CD4-positive, alpha-beta T cell (primary cell): Measurements from ENCODE around the gene USP35. TPM values are rescaled to one million over a fixed set of nuclear protein-coding genes. Genes with fewer than 3 reads are reported as not detected.

Experiments
- ATAC-seq: fragments of 200-7000 bp; cut with Tn5 transposase; one replicate; pipeline ENCODE4 v1.10.0; 2022; ENCODE audit warnings: mild to moderate bottlenecking; ENCODE audit not compliant: poor library complexity
- CTCF ChIA-PET: fragments of 350-600 bp; sonication (Branson Sonifier 250); formaldehyde crosslinking; loops from one replicate; lab custom pipeline; 2021; ENCODE audit warnings: antibody characterized with exemption, inconsistent platforms; lab: Charles Lee
- POLR2A ChIA-PET: fragments of 350-600 bp; sonication (Branson Sonifier 250); formaldehyde crosslinking; loops from one replicate; lab custom pipeline; 2021; ENCODE audit warnings: antibody characterized with exemption, inconsistent platforms; lab: Charles Lee
- DNase-seq, 14 experiments: peaks; one replicate each; pipeline ENCODE4 v3.0.0-alpha.2; 2013 to 2020; ENCODE audit warnings: mixed read lengths in 2 of 14
- H3K27ac ChIP-seq, 2 donors: one replicate each; pipeline versions ENCODE4 v1.5.1 to v1.7.0; 2013; ENCODE audit warnings: low read length in 2 of 2, low read depth in 1 of 2, mild to moderate bottlenecking in 1 of 2
- H3K27me3 ChIP-seq, 2 experiments: 1 replicate in 1 of 2; 2 replicates in 1 of 2; pipeline versions ENCODE4 v1.6.1 to v1.7.0; 2013; ENCODE audit warnings: low read length in 2 of 2, control low read depth in 1 of 2, mild to moderate bottlenecking in 1 of 2, moderate library complexity in 1 of 2; ENCODE audit not compliant: insufficient read depth in 2 of 2, control insufficient read depth in 1 of 2
- H3K36me3 ChIP-seq: one replicate; pipeline ENCODE4 v1.6.1; 2013; ENCODE audit warnings: low read length, control low read depth; ENCODE audit not compliant: insufficient read depth
- H3K4me1 ChIP-seq: one replicate; pipeline ENCODE4 v1.6.1; 2013; ENCODE audit warnings: low read length, control low read depth; ENCODE audit not compliant: insufficient read depth
- H3K4me3 ChIP-seq: one replicate; pipeline ENCODE4 v1.5.1; 2013; ENCODE audit warnings: mild to moderate bottlenecking, low read length, moderate library complexity
- H3K9me3 ChIP-seq, 2 experiments: 1 replicate in 1 of 2; 2 replicates in 1 of 2; pipeline versions ENCODE4 v1.6.1 to v1.7.0; 2013; ENCODE audit warnings: low read length in 2 of 2, mild to moderate bottlenecking in 2 of 2, control low read depth in 1 of 2, moderate library complexity in 1 of 2; ENCODE audit not compliant: control insufficient read depth in 1 of 2, insufficient read depth in 1 of 2
- H3K27ac Mint-ChIP-seq: one replicate; pipeline ENCODE4 v1.8.0; 2020; ENCODE audit warnings: mixed read lengths
- H3K27me3 Mint-ChIP-seq: one replicate; pipeline ENCODE4 v1.8.0; 2021; ENCODE audit warnings: mixed read lengths
- H3K36me3 Mint-ChIP-seq: one replicate; pipeline ENCODE4 v1.8.0; 2021; ENCODE audit warnings: low read depth, mixed read lengths
- H3K4me1 Mint-ChIP-seq: one replicate; pipeline ENCODE4 v1.8.0; 2021; ENCODE audit warnings: low read depth, mixed read lengths
- H3K4me3 Mint-ChIP-seq: one replicate; pipeline ENCODE4 v1.8.0; 2020; ENCODE audit warnings: mild to moderate bottlenecking, mixed read lengths
- H3K9me3 Mint-ChIP-seq: one replicate; pipeline ENCODE4 v1.8.0; 2020; ENCODE audit warnings: mixed read lengths
- intact Hi-C, 2 experiments: fragments of 100-400 bp; cut with DNase I in 1 of 2; cut with micrococcal nuclease in 1 of 2; formaldehyde crosslinking; loops; one replicate each; pipeline versions ENCODE4 v1.15.1 to v1.9.0; 2023 to 2025; cut with DNase I, micrococcal nuclease
- total RNA-seq, 174 experiments: library from RNA in 2 of 174; stranded (reverse) in 2 of 174; gene quantifications; one replicate each; pipeline ENCODE4 v1.2.3 and lab custom pipeline; 2021 to 2026
- TF ChIP-seq, protein P1 (sequence below): fragments of 200-600 bp; IDR thresholded peaks from one replicate; pipeline ENCODE4 v1.8.0; 2022; ENCODE audit warnings: antibody characterized with exemption, mild to moderate bottlenecking

The USP35 gene
- total RNA-seq, 2 experiments from 2014 or later, result 29.2 to 33.1 TPM

DNA sequence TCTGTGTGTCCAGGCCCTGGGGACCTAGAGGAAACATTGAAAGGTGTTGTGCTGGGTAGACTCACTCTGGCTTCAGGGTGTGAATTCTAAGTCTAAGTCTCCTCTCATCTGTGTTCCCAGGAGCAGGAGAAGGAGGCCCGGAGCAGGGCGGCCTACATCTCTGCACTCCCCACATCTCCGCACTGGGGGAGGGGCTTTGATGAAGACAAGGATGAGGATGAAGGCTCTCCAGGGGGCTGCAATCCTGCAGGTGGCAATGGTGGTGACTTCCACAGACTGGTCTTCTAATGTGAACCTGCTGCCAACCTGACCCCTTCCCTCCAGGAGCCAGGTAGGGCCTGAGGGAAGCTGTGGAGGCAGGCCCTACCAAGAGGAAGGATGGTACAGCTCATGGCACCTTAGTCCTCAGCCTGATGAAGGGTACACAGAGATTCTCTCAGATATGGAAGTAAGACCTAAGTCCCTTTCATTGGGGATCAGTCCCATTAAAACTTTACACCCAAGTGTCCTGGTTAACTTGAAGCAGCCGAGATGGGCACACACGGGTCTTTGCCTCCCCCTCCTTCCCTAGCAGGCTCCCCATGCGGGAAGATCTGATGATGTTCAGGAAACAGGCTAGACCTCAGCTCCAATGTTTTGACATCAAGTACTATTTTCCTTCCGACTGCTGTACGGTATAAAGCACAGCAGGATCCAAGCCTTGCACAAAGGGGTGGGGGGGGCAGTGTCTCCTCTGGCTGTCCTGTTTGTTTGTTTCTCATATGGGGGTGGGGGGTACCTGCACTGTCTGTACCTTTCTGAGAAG lies 25.0 kb downstream of the USP35 start:
- Histone ChIP-seq H3K4me1 (peaks cover 5% of the 10 kb centered on the region), H3K4me3 (no peak overlapping the region), H3K9me3 (no peaks in the 10 kb centered on the region), H3K36me3 (peaks cover 30% of the 10 kb centered on the region), H3K27ac (no peak overlapping the region), H3K27me3 (no peaks in the 10 kb centered on the region)
- intact Hi-C loops, result no loop called here
- peak in 2 of 14 experiments; percentile 1 to 22 for DNase-seq
- ATAC-seq, result no peak
- Mint-ChIP-seq H3K9me3 (no peaks in the 10 kb centered on the region), H3K36me3 (peaks cover 73% of the 10 kb centered on the region), H3K4me1 (peaks cover 23% of the 10 kb centered on the region), H3K27me3 (no peaks in the 10 kb centered on the region), H3K4me3 (no peak overlapping the region), H3K27ac (no peak overlapping the region)
- POLR2A ChIA-PET, result no interaction called here
- TF ChIP-seq, protein P1, sequence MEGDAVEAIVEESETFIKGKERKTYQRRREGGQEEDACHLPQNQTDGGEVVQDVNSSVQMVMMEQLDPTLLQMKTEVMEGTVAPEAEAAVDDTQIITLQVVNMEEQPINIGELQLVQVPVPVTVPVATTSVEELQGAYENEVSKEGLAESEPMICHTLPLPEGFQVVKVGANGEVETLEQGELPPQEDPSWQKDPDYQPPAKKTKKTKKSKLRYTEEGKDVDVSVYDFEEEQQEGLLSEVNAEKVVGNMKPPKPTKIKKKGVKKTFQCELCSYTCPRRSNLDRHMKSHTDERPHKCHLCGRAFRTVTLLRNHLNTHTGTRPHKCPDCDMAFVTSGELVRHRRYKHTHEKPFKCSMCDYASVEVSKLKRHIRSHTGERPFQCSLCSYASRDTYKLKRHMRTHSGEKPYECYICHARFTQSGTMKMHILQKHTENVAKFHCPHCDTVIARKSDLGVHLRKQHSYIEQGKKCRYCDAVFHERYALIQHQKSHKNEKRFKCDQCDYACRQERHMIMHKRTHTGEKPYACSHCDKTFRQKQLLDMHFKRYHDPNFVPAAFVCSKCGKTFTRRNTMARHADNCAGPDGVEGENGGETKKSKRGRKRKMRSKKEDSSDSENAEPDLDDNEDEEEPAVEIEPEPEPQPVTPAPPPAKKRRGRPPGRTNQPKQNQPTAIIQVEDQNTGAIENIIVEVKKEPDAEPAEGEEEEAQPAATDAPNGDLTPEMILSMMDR, result no peak
- CTCF ChIA-PET, result interaction anchor here (1.7 kb wide), 1 partner anchor 11 kb away, joined by 6 read pairs; no protein-coding TSS in a partner anchor

DNA sequence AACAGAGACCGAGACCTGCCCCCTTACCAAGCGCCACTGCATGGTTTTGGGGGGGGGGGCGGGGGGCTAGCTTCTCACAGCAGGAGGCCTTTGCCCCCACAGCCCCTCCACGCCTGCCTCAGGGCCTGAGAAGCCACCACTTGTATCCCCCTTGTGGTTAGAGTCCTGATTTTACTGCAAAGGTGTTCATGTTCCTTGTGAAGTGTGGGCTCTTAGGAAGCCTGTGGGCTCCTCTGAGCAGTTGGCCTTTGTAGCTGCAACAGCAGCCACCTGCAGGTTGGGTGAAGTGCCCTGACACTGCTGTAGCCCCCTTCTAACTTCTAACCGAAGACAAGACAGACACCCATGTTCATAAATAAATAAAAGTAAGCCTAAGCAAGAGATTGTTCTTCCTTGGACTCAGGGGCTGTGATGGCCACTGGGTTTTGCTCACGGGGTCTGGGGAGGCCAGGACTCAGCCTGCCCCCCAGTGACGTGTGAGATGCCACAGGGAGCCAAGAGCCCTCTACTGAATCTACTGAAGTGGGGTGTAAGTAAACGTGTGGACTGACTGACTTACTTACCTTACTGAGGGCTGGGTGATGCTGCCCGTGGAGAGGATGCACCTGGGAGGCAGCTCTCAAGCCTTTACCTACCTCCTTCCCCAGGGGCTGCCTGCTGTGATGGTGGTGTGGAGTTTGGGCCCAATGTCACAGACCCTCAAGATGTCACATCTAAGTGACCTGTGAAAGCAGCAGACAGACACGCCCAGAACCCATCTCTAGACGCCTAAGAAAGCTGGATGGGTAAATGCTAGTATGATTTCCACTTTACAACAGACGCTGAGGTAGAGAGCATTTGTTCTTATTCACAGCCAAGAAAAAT lies 25.8 kb downstream of the USP35 start:
- peak in 2 of 14 experiments; percentile 1 to 25 for DNase-seq

DNA sequence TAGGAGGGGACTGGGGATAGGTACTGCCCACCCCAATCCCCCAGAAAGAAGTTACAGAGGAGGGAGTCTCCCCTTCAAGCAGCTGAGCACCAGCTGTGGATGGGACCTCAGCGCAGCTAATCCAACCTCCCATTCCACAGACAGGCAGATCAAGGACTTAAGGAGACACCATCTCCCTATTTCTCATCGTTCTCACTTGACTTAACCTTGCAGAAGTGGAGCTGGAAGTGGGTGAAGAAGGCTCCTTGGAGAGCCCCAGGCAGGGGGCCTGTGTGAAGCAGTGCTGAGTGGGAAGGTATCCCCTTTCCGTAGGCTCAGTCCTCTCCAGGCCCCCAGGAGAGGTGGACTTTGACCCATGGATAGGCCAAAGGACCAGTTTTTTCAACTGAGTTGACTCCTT lies 27.3 kb downstream of the USP35 start:
- Mint-ChIP-seq H3K27me3 (no peaks in the 10 kb centered on the region), H3K4me3 (no peak overlapping the region), H3K9me3 (no peaks in the 10 kb centered on the region), H3K27ac (no peak overlapping the region), H3K36me3 (peaks cover 50% of the 10 kb centered on the region), H3K4me1 (peaks cover 17% of the 10 kb centered on the region)
- Histone ChIP-seq H3K36me3 (peaks cover 12% of the 10 kb centered on the region), H3K4me1 (peaks cover 5% of the 10 kb centered on the region), H3K9me3 (no peaks in the 10 kb centered on the region), H3K4me3 (no peak overlapping the region), H3K27me3 (no peaks in the 10 kb centered on the region), H3K27ac (no peak overlapping the region)
- ChIA-PET CTCF (interaction anchor here (0.9 kb wide), 1 partner anchor 66 kb away, joined by 3 read pairs; no protein-coding TSS in a partner anchor), POLR2A (no interaction called here)
- DNase-seq (peak in 2 of 14 experiments; percentile 0 to 21), ATAC-seq (no peak)
- TF ChIP-seq, protein P1, result no peak
- intact Hi-C loops, result no loop called here

More for the DNA sequence above, 25.8 kb downstream of the USP35 start:
- Histone ChIP-seq H3K9me3 (no peaks in the 10 kb centered on the region), H3K27me3 (no peaks in the 10 kb centered on the region), H3K4me1 (peaks cover 5% of the 10 kb centered on the region), H3K36me3 (peaks cover 21% of the 10 kb centered on the region), H3K27ac (no peak overlapping the region), H3K4me3 (no peak overlapping the region)
- CTCF ChIA-PET, result interaction anchor here (1.7 kb wide), 1 partner anchor 12 kb away, joined by 6 read pairs; no protein-coding TSS in a partner anchor
- intact Hi-C loops, result no loop called here
- H3K4me1 Mint-ChIP-seq, result peaks cover 23% of the 10 kb centered on the region
- H3K9me3 Mint-ChIP-seq, result no peaks in the 10 kb centered on the region
- no peaks in the 10 kb centered on the region for H3K27me3 Mint-ChIP-seq
- H3K27ac Mint-ChIP-seq, result no peak overlapping the region
- no peak for ATAC-seq
- POLR2A ChIA-PET, result no interaction called here
- H3K4me3 Mint-ChIP-seq, result no peak overlapping the region
- TF ChIP-seq, protein P1, result no peak
- H3K36me3 Mint-ChIP-seq, result peaks cover 65% of the 10 kb centered on the region
